Naive thymus-derived CD4-positive, alpha-beta T cell (primary cell): Measurements from ENCODE around the gene CNNM4. TPM values are rescaled to one million over a fixed set of nuclear protein-coding genes. Genes with fewer than 3 reads are reported as not detected.

Source experiments
- ATAC-seq: fragments of 150-1000 bp; cut with Tn5 transposase; 2 replicates; pipeline ENCODE4 v1.10.0; 2021; ENCODE audit warnings: mild to moderate bottlenecking, moderate library complexity
- CTCF ChIA-PET: fragments of 350-600 bp; sonication (Branson Sonifier 250); formaldehyde crosslinking; loops from one replicate; lab custom pipeline; 2021; ENCODE audit warnings: antibody characterized with exemption; lab: Charles Lee
- POLR2A ChIA-PET: fragments of 350-600 bp; sonication (Branson Sonifier 250); formaldehyde crosslinking; loops from one replicate; lab custom pipeline; 2021; ENCODE audit warnings: antibody characterized with exemption, inconsistent platforms; lab: Charles Lee
- DNase-seq, 9 donors: peaks; one replicate each; pipeline versions ENCODE4 v3.0.0 to v3.0.0-alpha.2; 2020 to 2022; ENCODE audit warnings: mixed read lengths in 1 of 9
- H3K27ac ChIP-seq: one replicate; pipeline ENCODE4 v1.7.0; 2013; ENCODE audit warnings: mild to moderate bottlenecking, low read depth, low read length, moderate library complexity
- H3K27me3 ChIP-seq, 2 donors: one replicate each; pipeline ENCODE4 v1.7.0; 2013; ENCODE audit warnings: low read length in 2 of 2, mild to moderate bottlenecking in 2 of 2, moderate library complexity in 2 of 2; ENCODE audit not compliant: control insufficient read depth in 2 of 2, insufficient read depth in 2 of 2
- H3K36me3 ChIP-seq, 3 experiments: 1 replicate in 2 of 3; 2 replicates in 1 of 3; pipeline ENCODE4 v1.7.0; 2013; ENCODE audit warnings: low read length in 3 of 3, mild to moderate bottlenecking in 3 of 3, moderate library complexity in 1 of 3; ENCODE audit not compliant: insufficient read depth in 3 of 3, control insufficient read depth in 2 of 3
- H3K4me1 ChIP-seq, 2 donors: one replicate each; pipeline ENCODE4 v1.7.0; 2013; ENCODE audit warnings: low read length in 2 of 2, mild to moderate bottlenecking in 2 of 2, moderate library complexity in 1 of 2; ENCODE audit not compliant: control insufficient read depth in 2 of 2, insufficient read depth in 2 of 2
- H3K4me3 ChIP-seq: 2 replicates; pipeline ENCODE4 v1.7.0; 2013; ENCODE audit warnings: mild to moderate bottlenecking, low read length
- H3K9me3 ChIP-seq, 3 experiments: 1 replicate in 2 of 3; 2 replicates in 1 of 3; pipeline ENCODE4 v1.7.0; 2013; ENCODE audit warnings: low read length in 3 of 3; ENCODE audit not compliant: control insufficient read depth in 2 of 3
- H3K27ac Mint-ChIP-seq, 9 donors: one replicate each; pipeline ENCODE4 v1.8.0; 2020 to 2022; ENCODE audit warnings: mixed read lengths in 9 of 9, mild to moderate bottlenecking in 8 of 9, moderate library complexity in 5 of 9, inconsistent platforms in 2 of 9
- H3K27me3 Mint-ChIP-seq, 5 donors: one replicate each; pipeline ENCODE4 v1.8.0; 2021 to 2022; ENCODE audit warnings: mixed read lengths in 5 of 5, mild to moderate bottlenecking in 1 of 5
- H3K36me3 Mint-ChIP-seq, 5 donors: one replicate each; pipeline ENCODE4 v1.8.0; 2020 to 2022; ENCODE audit warnings: mixed read lengths in 5 of 5, mild to moderate bottlenecking in 3 of 5, inconsistent platforms in 1 of 5
- H3K4me1 Mint-ChIP-seq, 7 donors: one replicate each; pipeline ENCODE4 v1.8.0; 2020 to 2022; ENCODE audit warnings: mixed read lengths in 7 of 7, mild to moderate bottlenecking in 3 of 7, inconsistent platforms in 1 of 7
- H3K4me3 Mint-ChIP-seq, 10 donors: one replicate each; pipeline ENCODE4 v1.8.0; 2020 to 2022; ENCODE audit warnings: mild to moderate bottlenecking in 10 of 10, mixed read lengths in 10 of 10, moderate library complexity in 6 of 10, inconsistent platforms in 2 of 10
- H3K9me3 Mint-ChIP-seq, 11 donors: one replicate each; pipeline ENCODE4 v1.8.0; 2020 to 2022; ENCODE audit warnings: mixed read lengths in 11 of 11, mild to moderate bottlenecking in 4 of 11, inconsistent platforms in 1 of 11, moderate library complexity in 1 of 11
- intact Hi-C, 2 donors: fragments of 100-400 bp; cut with micrococcal nuclease; formaldehyde crosslinking; loops; one replicate each; pipeline ENCODE4 v1.15.1; 2023
- polyA plus RNA-seq, 2 donors: library from polyadenylated mRNA; unstranded; fragments of 300-500 nt; fragmentation: Illumina TruSeq; gene quantifications; one replicate each; pipeline ENCODE4 v1.2.3, GENCODE V29; 2021
- total RNA-seq, 6 experiments: library from RNA in 5 of 6; stranded (reverse) in 5 of 6; gene quantifications; 1 replicate in 5 of 6; 2 replicates in 1 of 6; pipeline ENCODE4 v1.2.3 and lab custom pipeline; 2021 to 2026

Gene CNNM4
- total and polyA plus RNA-seq, 7 experiments from 2014 or later, result 1.4 to 9.5 (median 5.1) TPM

GRCh38 chr2:96806468-96807126 is 45.9 kb downstream of the CNNM4 start:
- peaks cover 0 to 15% (median 4%) of the 10 kb centered on the region in 5 donors for H3K36me3 Mint-ChIP-seq
- CTCF ChIA-PET, result interaction anchor here (0.7 to 0.9 kb wide), 2 partner anchors 29 to 45 kb away, joined by 3 to 6 read pairs; no protein-coding TSS in a partner anchor
- H3K27me3 ChIP-seq, result no peaks in the 10 kb centered on the region
- POLR2A ChIA-PET, result interaction anchor here (0.6 to 4.0 kb wide), 11 partner anchors 10 to 286 kb away, joined by 3 to 35 read pairs (median 4); partner anchors contain the start of genes CNNM3 and CNNM4
- peaks cover 14 to 31% (median 20%) of the 10 kb centered on the region in 7 donors for H3K4me1 Mint-ChIP-seq
- peak overlapping the region; percentile 70 to 96 (median 81) for H3K4me3 Mint-ChIP-seq
- H3K27ac ChIP-seq, result peak overlapping the region; percentile 51
- peak overlapping the region; percentile 91 to 99 (median 98) for H3K27ac Mint-ChIP-seq
- intact Hi-C loops, result loop anchor here in 1 of 2 donors (1.0 to 10.0 kb wide), 2 partner anchors 10 to 202 kb away; partner anchors contain the start of gene CNNM3
- H3K4me1 ChIP-seq, result peaks cover 19 to 26% of the 10 kb centered on the region in 2 donors
- no peaks in the 10 kb centered on the region for H3K27me3 Mint-ChIP-seq
- peaks cover 0 to 4% (median 0%) of the 10 kb centered on the region in 11 donors for H3K9me3 Mint-ChIP-seq
- peak; percentile 88 for ATAC-seq
- no peaks in the 10 kb centered on the region for H3K9me3 ChIP-seq
- peak in 7 of 9 donors; percentile 43 to 80 (median 65) for DNase-seq
- H3K36me3 ChIP-seq, result peaks cover 0 to 9% (median 0%) of the 10 kb centered on the region in 3 experiments
- H3K4me3 ChIP-seq, result peak overlapping the region; percentile 15

DNA sequence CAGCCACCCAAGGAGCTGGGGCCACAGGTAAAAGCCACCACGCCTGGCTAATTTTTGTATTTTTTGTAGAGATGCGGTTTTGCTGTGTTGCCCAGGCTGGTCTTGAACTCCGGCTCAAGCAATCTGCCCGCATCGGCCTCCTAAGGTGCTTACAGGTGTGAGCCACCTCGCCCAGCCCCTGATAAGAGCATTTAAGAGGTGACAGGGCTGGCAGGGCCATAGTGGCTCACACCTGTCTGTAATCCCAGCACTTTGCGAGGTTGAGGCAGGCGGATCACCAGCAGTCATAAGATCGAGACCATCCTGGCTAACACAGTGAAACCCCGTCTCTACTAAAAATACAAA is 46.4 kb downstream of the CNNM4 start:
- Histone ChIP-seq H3K27me3 (no peaks in the 10 kb centered on the region), H3K36me3 (peaks cover 0 to 9% (median 0%) of the 10 kb centered on the region in 3 experiments), H3K27ac (peak overlapping the region; percentile 51), H3K9me3 (no peaks in the 10 kb centered on the region), H3K4me3 (peak overlapping the region; percentile 15), H3K4me1 (peaks cover 14 to 26% of the 10 kb centered on the region in 2 donors)
- ChIA-PET POLR2A (interaction anchor here (0.6 to 4.0 kb wide), 8 partner anchors 10 to 287 kb away, joined by 3 to 35 read pairs (median 4); partner anchors contain the start of genes CNNM3 and CNNM4), CTCF (interaction anchor here (0.6 to 0.8 kb wide), 4 partner anchors 28 to 1681 kb away, joined by 3 to 6 read pairs (median 4); no protein-coding TSS in a partner anchor)
- Mint-ChIP-seq H3K4me3 (peak overlapping the region in 9 of 10 donors; percentile 70 to 96 (median 81)), H3K9me3 (peaks cover 0 to 4% (median 0%) of the 10 kb centered on the region in 11 donors), H3K27me3 (no peaks in the 10 kb centered on the region), H3K4me1 (peaks cover 14 to 31% (median 20%) of the 10 kb centered on the region in 7 donors), H3K36me3 (peaks cover 0 to 15% (median 4%) of the 10 kb centered on the region in 5 donors), H3K27ac (peak overlapping the region; percentile 91 to 99 (median 98))
- DNase-seq, result no peak
- intact Hi-C loops, result loop anchor here in 1 of 2 donors (10.0 kb wide), 1 partner anchor 202 kb away; no protein-coding TSS in a partner anchor
- no peak for ATAC-seq

DNA sequence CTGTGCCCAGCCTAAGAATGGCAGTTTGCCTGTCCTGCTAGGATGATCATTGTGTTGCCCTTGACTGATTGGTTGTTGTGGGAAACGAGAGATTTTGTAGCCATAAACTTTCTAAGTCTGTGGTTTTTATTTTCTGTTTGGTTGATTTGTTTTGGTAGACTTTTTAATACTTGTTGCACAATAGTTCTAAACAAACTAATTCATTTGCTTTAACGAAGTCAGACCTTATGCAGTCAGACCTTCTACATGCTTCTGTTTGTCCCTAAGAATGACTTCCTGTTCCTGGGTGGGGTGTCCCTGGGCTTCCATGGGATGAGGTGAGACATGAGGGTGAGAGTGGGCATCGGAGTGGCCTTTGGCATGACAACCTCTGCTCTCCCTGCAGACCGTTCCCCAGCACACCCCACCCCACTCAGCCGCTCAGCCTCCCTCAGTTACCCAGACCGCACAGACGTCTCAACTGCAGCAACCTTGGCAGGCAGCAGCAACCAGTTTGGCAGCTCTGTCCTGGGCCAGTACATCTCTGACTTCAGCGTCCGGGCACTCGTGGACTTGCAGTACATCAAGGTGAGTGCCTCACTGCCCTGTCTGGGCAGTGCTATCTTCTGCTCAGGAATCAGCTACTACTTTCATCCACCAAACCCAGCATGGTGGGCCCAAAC is 47.6 kb downstream of the CNNM4 start:
- Histone ChIP-seq H3K27me3 (no peaks in the 10 kb centered on the region), H3K36me3 (peaks cover 0 to 9% (median 0%) of the 10 kb centered on the region in 3 experiments), H3K27ac (no peak overlapping the region), H3K4me3 (no peak overlapping the region), H3K9me3 (no peaks in the 10 kb centered on the region), H3K4me1 (peaks cover 13 to 21% of the 10 kb centered on the region in 2 donors)
- DNase-seq, result no peak
- H3K27ac Mint-ChIP-seq, result peak overlapping the region in 8 of 9 donors; percentile 61 to 98 (median 78)
- peaks cover 0 to 15% (median 4%) of the 10 kb centered on the region in 5 donors for H3K36me3 Mint-ChIP-seq
- intact Hi-C loops, result loop anchor here in 1 of 2 donors (10.0 kb wide), 1 partner anchor 204 kb away; no protein-coding TSS in a partner anchor
- ChIA-PET POLR2A (interaction anchor here (1.2 to 2.6 kb wide), 2 partner anchors 31 to 267 kb away, joined by 3 to 11 read pairs; no protein-coding TSS in a partner anchor), CTCF (interaction anchor here (0.6 kb wide), 1 partner anchor 147 kb away, joined by 3 read pairs; no protein-coding TSS in a partner anchor)
- H3K9me3 Mint-ChIP-seq, result peaks cover 0 to 6% (median 0%) of the 10 kb centered on the region in 11 donors
- no peaks in the 10 kb centered on the region for H3K27me3 Mint-ChIP-seq
- ATAC-seq, result no peak
- H3K4me3 Mint-ChIP-seq, result peak overlapping the region in 2 of 10 donors; percentile 39 to 52
- peaks cover 15 to 40% (median 28%) of the 10 kb centered on the region in 7 donors for H3K4me1 Mint-ChIP-seq

DNA sequence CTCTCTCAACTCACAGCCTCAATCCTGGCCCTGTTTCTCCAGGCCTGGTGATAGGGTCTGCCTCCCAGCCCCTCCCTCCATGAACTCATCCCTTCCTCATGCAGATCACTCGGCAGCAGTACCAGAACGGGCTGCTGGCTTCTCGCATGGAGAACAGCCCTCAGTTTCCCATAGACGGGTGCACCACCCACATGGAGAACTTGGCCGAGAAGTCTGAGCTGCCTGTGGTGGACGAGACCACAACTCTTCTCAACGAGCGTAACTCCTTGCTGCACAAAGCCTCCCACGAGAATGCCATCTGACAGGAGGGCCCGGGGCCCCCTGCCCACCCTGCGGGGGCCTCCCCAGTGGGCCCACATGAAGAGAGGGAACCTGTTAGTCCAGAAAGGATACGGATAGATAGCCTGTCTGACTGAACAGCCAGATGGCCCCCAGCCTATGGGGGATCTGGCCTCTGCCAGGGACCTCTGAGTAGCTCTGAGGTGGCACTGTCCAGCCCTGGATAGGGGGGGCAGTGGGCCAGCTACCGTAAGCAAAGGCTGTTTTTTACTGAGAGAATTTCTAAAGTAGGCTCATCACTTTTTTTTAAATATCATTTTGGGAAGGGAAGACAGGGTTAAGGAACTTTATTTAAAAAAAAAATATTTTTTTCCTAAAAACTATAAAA is 48.6 kb downstream of the CNNM4 start:
- peak overlapping the region in 1 of 10 donors; percentile 10 for H3K4me3 Mint-ChIP-seq
- H3K27me3 Mint-ChIP-seq, result no peaks in the 10 kb centered on the region
- DNase-seq, result no peak
- Histone ChIP-seq H3K27me3 (no peaks in the 10 kb centered on the region), H3K36me3 (peaks cover 0 to 9% (median 0%) of the 10 kb centered on the region in 3 experiments), H3K4me3 (no peak overlapping the region), H3K4me1 (peaks cover 13 to 21% of the 10 kb centered on the region in 2 donors), H3K9me3 (no peaks in the 10 kb centered on the region), H3K27ac (no peak overlapping the region)
- H3K9me3 Mint-ChIP-seq, result peaks cover 0 to 6% (median 0%) of the 10 kb centered on the region in 11 donors
- peak overlapping the region in 6 of 9 donors; percentile 18 to 98 (median 78) for H3K27ac Mint-ChIP-seq
- intact Hi-C loops, result loop anchor here in 1 of 2 donors (10.0 kb wide), 1 partner anchor 205 kb away; no protein-coding TSS in a partner anchor
- H3K36me3 Mint-ChIP-seq, result peaks cover 0 to 15% (median 4%) of the 10 kb centered on the region in 5 donors
- ChIA-PET POLR2A (interaction anchor here (0.9 to 1.0 kb wide), 2 partner anchors 49 to 116 kb away, joined by 3 to 5 read pairs; partner anchors contain the start of gene ANKRD39), CTCF (no interaction called here)
- no peak for ATAC-seq
- H3K4me1 Mint-ChIP-seq, result peaks cover 15 to 40% (median 28%) of the 10 kb centered on the region in 7 donors

GRCh38 chr2:96809951-96810782 is 49.5 kb downstream of the CNNM4 start:
- DNase-seq, result no peak
- H3K4me3 Mint-ChIP-seq, result no peak overlapping the region
- H3K4me1 Mint-ChIP-seq, result peaks cover 19 to 44% (median 32%) of the 10 kb centered on the region in 7 donors
- intact Hi-C loops, result loop anchor here in 1 of 2 donors (10.0 kb wide), 1 partner anchor 205 kb away; no protein-coding TSS in a partner anchor
- H3K36me3 Mint-ChIP-seq, result peaks cover 0 to 15% (median 4%) of the 10 kb centered on the region in 5 donors
- Histone ChIP-seq H3K4me3 (no peak overlapping the region), H3K27me3 (no peaks in the 10 kb centered on the region), H3K36me3 (peaks cover 0 to 9% (median 0%) of the 10 kb centered on the region in 3 experiments), H3K4me1 (peaks cover 13 to 21% of the 10 kb centered on the region in 2 donors), H3K9me3 (no peaks in the 10 kb centered on the region), H3K27ac (no peak overlapping the region)
- CTCF ChIA-PET, result interaction anchor here (0.6 kb wide), 1 partner anchor 324 kb away, joined by 3 read pairs; no protein-coding TSS in a partner anchor
- no peak for ATAC-seq
- H3K9me3 Mint-ChIP-seq, result peaks cover 0 to 6% (median 0%) of the 10 kb centered on the region in 11 donors
- POLR2A ChIA-PET, result interaction anchor here (0.9 to 1.0 kb wide), 2 partner anchors 48 to 115 kb away, joined by 3 to 5 read pairs; partner anchors contain the start of gene ANKRD39
- H3K27me3 Mint-ChIP-seq, result no peaks in the 10 kb centered on the region
- peak overlapping the region in 6 of 9 donors; percentile 31 to 81 (median 69) for H3K27ac Mint-ChIP-seq
